A549 (cell line): Measurements from ENCODE around the gene GIMAP8.

Experiments used
- CEBPB ChIP-seq, 2 experiments: fragments of >200 bp in 1 of 2; sonication (Bioruptor Twin) in 1 of 2; formaldehyde crosslinking in 1 of 2; IDR thresholded peaks; 2 replicates each; pipeline ENCODE4 v1.6.1; 2012 to 2016
- CHD2 ChIP-seq: fragments of 150-350 bp; IDR thresholded peaks from 2 replicates; pipeline ENCODE4 v1.6.1; 2014; ENCODE audit warnings: low read length; ENCODE audit not compliant: partially characterized antibody
- MYC ChIP-seq: IDR thresholded peaks from 2 replicates; pipeline ENCODE4 v1.6.1; 2012; ENCODE audit warnings: mild to moderate bottlenecking, inconsistent platforms, low read length, improper control_type of control experiment, borderline replicate concordance
- NR3C1 ChIP-seq: fragments of >200 bp; sonication (Bioruptor Twin); formaldehyde crosslinking; IDR thresholded peaks from 3 replicates; pipeline ENCODE4 v1.6.1; 2017
- POLR2A ChIP-seq: IDR thresholded peaks from 2 replicates; pipeline ENCODE4 v1.6.1; 2012; ENCODE audit warnings: mild to moderate bottlenecking, low read length
- ZC3H11A ChIP-seq: fragments of 450-650 bp; IDR thresholded peaks from 2 replicates; pipeline ENCODE4 v1.6.1; 2014; ENCODE audit warnings: antibody characterized with exemption, mild to moderate bottlenecking
- ZFP36 ChIP-seq: fragments of 450-650 bp; IDR thresholded peaks from 2 replicates; pipeline ENCODE4 v1.6.1; 2014; ENCODE audit warnings: borderline replicate concordance; ENCODE audit not compliant: partially characterized antibody
- TF ChIP-seq, protein P1 (sequence below): fragments of >200 bp; sonication (Bioruptor Twin); formaldehyde crosslinking; IDR thresholded peaks from 3 replicates; pipeline ENCODE4 v1.5.1; 2016
- TF ChIP-seq, protein P2 (sequence below): IDR thresholded peaks from 2 replicates; pipeline ENCODE4 v1.6.1; 2012

DNA sequence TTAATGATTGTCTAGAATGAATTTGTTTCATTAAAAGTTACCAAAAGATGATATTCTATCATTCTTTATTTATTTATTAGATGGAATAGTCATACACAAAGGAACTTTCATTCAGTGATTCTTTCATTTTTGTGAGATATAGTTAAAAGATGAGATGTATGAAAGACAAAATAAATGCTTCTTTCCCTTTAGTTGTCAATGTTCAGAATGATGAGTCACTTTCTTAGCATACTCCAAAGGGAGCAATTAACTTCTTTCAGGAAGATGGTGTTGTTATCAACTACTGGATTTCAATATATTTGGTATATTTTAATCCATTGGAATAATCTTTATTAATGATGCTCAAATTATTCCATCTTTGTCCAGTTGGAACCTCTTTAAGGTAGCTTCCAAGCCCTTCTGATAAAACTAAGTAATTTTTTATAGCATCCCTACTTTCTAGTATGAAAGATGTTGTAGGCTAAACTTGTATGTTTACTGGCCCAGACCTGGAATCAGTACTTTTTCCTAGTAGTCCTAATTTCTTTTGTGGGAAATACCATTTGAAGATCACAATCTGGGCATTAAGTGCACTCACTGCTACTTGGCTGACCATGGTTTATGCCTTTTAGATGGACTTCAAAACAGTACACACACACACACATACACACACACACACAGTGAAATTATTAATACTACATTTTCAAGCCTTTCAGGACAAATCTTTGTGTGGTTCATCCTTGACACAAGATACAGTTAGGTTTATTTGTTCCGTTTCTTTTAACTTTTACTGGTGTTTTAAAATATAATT, 66.7 kb downstream of the GIMAP8 start:
- TF ChIP-seq, protein P1, sequence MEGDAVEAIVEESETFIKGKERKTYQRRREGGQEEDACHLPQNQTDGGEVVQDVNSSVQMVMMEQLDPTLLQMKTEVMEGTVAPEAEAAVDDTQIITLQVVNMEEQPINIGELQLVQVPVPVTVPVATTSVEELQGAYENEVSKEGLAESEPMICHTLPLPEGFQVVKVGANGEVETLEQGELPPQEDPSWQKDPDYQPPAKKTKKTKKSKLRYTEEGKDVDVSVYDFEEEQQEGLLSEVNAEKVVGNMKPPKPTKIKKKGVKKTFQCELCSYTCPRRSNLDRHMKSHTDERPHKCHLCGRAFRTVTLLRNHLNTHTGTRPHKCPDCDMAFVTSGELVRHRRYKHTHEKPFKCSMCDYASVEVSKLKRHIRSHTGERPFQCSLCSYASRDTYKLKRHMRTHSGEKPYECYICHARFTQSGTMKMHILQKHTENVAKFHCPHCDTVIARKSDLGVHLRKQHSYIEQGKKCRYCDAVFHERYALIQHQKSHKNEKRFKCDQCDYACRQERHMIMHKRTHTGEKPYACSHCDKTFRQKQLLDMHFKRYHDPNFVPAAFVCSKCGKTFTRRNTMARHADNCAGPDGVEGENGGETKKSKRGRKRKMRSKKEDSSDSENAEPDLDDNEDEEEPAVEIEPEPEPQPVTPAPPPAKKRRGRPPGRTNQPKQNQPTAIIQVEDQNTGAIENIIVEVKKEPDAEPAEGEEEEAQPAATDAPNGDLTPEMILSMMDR: no peak
- no peak for TF ChIP-seq CHD2
- TF ChIP-seq ZC3H11A: no peak
- TF ChIP-seq CEBPB (IDR thresholded peaks at IDR 0.05): no peak
- no peak for TF ChIP-seq POLR2A
- TF ChIP-seq ZFP36: no peak
- TF ChIP-seq MYC: no peak
- no peak for TF ChIP-seq NR3C1
- TF ChIP-seq, protein P2, sequence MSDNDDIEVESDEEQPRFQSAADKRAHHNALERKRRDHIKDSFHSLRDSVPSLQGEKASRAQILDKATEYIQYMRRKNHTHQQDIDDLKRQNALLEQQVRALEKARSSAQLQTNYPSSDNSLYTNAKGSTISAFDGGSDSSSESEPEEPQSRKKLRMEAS: no peak
